ENCODE data around the gene TOR1AIP1. TPM values are rescaled to one million over a fixed set of nuclear protein-coding genes. Genes with fewer than 3 reads are reported as not detected.

TOR1AIP1 gene
- total RNA-seq, 2 experiments from 2014 or later: 39.4 to 42.3 TPM

DNA sequence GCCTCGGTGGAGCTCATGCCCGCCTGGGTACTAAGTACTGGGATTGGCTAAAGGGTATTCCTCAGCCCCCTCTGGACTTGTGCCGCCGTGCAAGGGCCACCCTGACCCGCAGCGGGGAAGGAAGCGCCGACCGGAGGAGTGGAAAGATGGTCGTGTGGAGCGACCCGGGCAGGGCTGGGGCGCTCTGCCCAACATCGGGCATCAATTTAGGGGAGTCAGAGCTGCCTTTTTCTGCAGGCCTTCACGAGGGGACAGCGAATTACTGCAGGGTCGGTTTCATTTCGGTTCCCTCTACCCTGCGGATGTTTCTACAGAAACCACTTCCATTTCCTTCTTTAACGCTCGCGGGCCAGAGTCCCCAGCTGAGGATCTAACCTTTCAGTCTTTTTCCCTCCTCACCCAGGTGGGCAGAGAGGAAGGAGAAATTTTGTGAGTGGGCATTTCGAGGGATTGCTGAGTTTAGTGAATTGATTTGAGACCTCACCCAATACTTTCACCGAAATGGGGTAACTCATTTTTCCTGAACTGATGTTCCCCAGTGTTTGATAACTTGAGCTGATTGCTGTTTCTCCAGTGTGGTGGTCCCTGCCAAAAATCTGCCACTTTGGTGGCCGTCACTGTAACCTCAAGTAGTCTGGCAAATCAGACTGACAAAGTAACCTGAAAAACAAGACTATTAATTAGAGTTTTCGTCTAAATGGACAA, 1.1 kb downstream of the TOR1AIP1 start:
- Mint-ChIP-seq H3K27me3 (ENCODE audit: low read depth) (no peaks in the 10 kb centered on the region), H3K9me3 (no peaks in the 10 kb centered on the region), H3K4me3 (peak overlapping the region; percentile 96), H3K27ac (peak overlapping the region; percentile 99), H3K4me1 (ENCODE audit: low read depth) (peaks cover 57% of the 10 kb centered on the region), H3K36me3 (ENCODE audit: low read depth) (peaks cover 13% of the 10 kb centered on the region)
- intact Hi-C loops (cut with micrococcal nuclease): loop anchor here (1.0 to 10.0 kb wide), 11 partner anchors 50 to 1212 kb away; partner anchors contain the start of genes AXDND1, FAM20B and LHX4
- DNase-seq: no peak
- CTCF ChIA-PET: interaction anchor here (0.6 to 1.6 kb wide), 5 partner anchors 15 to 95 kb away, joined by 3 to 9 read pairs (median 3); partner anchors contain the start of gene CEP350

- peak overlapping the region; percentile 96 for H3K4me3 Mint-ChIP-seq
- intact Hi-C loops (cut with micrococcal nuclease): loop anchor here (1.0 to 10.0 kb wide), 11 partner anchors 51 to 1211 kb away; partner anchors contain the start of genes AXDND1, FAM20B and LHX4
- H3K27me3 Mint-ChIP-seq (ENCODE audit: low read depth): no peaks in the 10 kb centered on the region
Observed at GRCh38 chr1:179883745-179884138, 1.7 kb downstream of the TOR1AIP1 start.

GRCh38 chr1:179888071-179888470, 6.0 kb downstream of the TOR1AIP1 start:
- H3K4me1 Mint-ChIP-seq (ENCODE audit: low read depth): peaks cover 36% of the 10 kb centered on the region
- no peak overlapping the region for H3K4me3 Mint-ChIP-seq
- no peak for DNase-seq
- CTCF ChIA-PET: interaction anchor here (0.6 kb wide), 1 partner anchor 758 kb away, joined by 4 read pairs; no protein-coding TSS in a partner anchor
- H3K36me3 Mint-ChIP-seq (ENCODE audit: low read depth): peaks cover 16% of the 10 kb centered on the region
- H3K27me3 Mint-ChIP-seq (ENCODE audit: low read depth): no peaks in the 10 kb centered on the region
- no peak overlapping the region for H3K27ac Mint-ChIP-seq
- intact Hi-C loops (cut with micrococcal nuclease): loop anchor here (10.0 kb wide), 1 partner anchor 1207 kb away; no protein-coding TSS in a partner anchor
- no peaks in the 10 kb centered on the region for H3K9me3 Mint-ChIP-seq

More at GRCh38 chr1:179883745-179884138, 1.7 kb downstream of the TOR1AIP1 start:
- Mint-ChIP-seq H3K4me1 (ENCODE audit: low read depth) (peaks cover 54% of the 10 kb centered on the region), H3K36me3 (ENCODE audit: low read depth) (peaks cover 13% of the 10 kb centered on the region), H3K27ac (peak overlapping the region; percentile 99), H3K9me3 (no peaks in the 10 kb centered on the region)
- CTCF ChIA-PET: interaction anchor here (0.9 to 1.6 kb wide), 2 partner anchors 16 to 20 kb away, joined by 3 to 5 read pairs; no protein-coding TSS in a partner anchor
- peak; percentile 89 for DNase-seq

DNA sequence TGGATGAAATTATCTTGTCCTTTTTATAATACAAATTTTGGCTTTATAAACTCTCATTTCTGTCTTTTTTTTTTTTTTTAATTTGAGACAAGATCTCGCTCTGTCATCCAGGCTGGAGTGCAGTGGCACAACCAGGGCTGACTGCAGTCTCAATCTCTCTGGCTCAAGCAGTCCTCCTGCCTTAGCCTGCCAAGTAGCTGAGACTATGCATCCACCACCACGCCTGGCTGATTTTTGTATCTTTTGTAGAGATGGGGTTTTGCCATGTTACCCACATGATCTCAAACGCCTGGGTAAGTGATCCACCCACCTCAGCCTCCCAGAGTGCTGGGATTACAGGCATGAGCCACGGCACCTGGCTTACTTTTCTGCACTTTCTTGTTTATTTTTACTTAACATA, 7.5 kb downstream of the TOR1AIP1 start:
- no peak overlapping the region for H3K27ac Mint-ChIP-seq
- H3K9me3 Mint-ChIP-seq: no peaks in the 10 kb centered on the region
- no peak overlapping the region for H3K4me3 Mint-ChIP-seq
- DNase-seq: no peak
- CTCF ChIA-PET: interaction anchor here (0.8 to 1.3 kb wide), 3 partner anchors 20 to 162 kb away, joined by 3 to 5 read pairs (median 5); no protein-coding TSS in a partner anchor
- no peaks in the 10 kb centered on the region for H3K27me3 Mint-ChIP-seq (ENCODE audit: low read depth)
- H3K36me3 Mint-ChIP-seq (ENCODE audit: low read depth): peaks cover 10% of the 10 kb centered on the region
- intact Hi-C loops (cut with micrococcal nuclease): loop anchor here (10.0 kb wide), 1 partner anchor 1205 kb away; no protein-coding TSS in a partner anchor
- H3K4me1 Mint-ChIP-seq (ENCODE audit: low read depth): peaks cover 29% of the 10 kb centered on the region

GRCh38 chr1:179910934-179911333, 28.8 kb downstream of the TOR1AIP1 start:
- no peak for DNase-seq
- H3K4me1 Mint-ChIP-seq (ENCODE audit: low read depth): no peaks in the 10 kb centered on the region
- no peak overlapping the region for H3K27ac Mint-ChIP-seq
- intact Hi-C loops (cut with micrococcal nuclease): no loop called here
- CTCF ChIA-PET: interaction anchor here (0.6 to 2.3 kb wide), 4 partner anchors 40 to 268 kb away, joined by 3 to 6 read pairs (median 3); no protein-coding TSS in a partner anchor
- no peak overlapping the region for H3K4me3 Mint-ChIP-seq
- no peaks in the 10 kb centered on the region for H3K27me3 Mint-ChIP-seq (ENCODE audit: low read depth)
- peaks cover 25% of the 10 kb centered on the region for H3K36me3 Mint-ChIP-seq (ENCODE audit: low read depth)
- no peaks in the 10 kb centered on the region for H3K9me3 Mint-ChIP-seq

GRCh38 chr1:179911812-179912211, 29.7 kb downstream of the TOR1AIP1 start:
- H3K27ac Mint-ChIP-seq: no peak overlapping the region
- H3K36me3 Mint-ChIP-seq (ENCODE audit: low read depth): peaks cover 25% of the 10 kb centered on the region
- H3K9me3 Mint-ChIP-seq: no peaks in the 10 kb centered on the region
- intact Hi-C loops (cut with micrococcal nuclease): no loop called here
- CTCF ChIA-PET: interaction anchor here (0.6 to 2.3 kb wide), 5 partner anchors 40 to 272 kb away, joined by 3 to 6 read pairs (median 3); no protein-coding TSS in a partner anchor
- H3K4me1 Mint-ChIP-seq (ENCODE audit: low read depth): no peaks in the 10 kb centered on the region
- no peak for DNase-seq
- no peak overlapping the region for H3K4me3 Mint-ChIP-seq
- H3K27me3 Mint-ChIP-seq (ENCODE audit: low read depth): no peaks in the 10 kb centered on the region

DNA sequence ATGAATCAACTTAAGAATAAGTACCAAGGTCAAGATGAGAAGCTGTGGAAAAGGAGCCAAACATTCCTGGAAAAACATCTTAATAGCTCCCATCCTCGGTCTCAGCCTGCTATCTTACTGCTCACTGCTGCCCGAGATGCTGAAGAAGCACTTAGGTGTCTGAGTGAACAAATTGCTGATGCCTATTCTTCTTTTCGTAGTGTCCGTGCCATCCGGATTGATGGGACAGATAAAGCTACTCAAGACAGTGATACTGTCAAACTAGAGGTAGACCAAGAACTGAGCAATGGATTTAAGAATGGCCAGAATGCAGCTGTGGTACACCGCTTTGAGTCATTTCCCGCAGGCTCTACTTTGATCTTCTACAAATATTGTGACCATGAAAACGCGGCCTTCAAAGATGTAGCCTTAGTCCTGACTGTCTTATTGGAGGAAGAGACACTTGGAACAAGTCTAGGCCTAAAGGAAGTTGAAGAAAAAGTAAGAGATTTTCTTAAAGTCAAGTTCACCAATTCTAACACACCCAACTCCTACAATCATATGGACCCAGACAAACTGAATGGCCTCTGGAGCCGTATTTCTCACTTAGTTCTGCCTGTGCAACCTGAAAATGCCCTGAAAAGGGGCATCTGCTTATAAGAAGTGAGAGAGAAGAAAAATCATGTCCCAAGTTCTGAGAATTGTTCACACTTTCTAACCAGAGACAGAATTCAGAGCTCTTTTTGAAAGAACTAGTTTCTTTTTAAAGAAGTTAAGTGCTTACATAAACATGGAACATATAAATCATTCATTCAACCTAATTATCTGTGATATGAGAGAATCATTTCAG, 35.7 kb downstream of the TOR1AIP1 start:
- H3K4me1 Mint-ChIP-seq (ENCODE audit: low read depth): peaks cover 14% of the 10 kb centered on the region
- DNase-seq: no peak
- H3K36me3 Mint-ChIP-seq (ENCODE audit: low read depth): peaks cover 29% of the 10 kb centered on the region
- intact Hi-C loops (cut with micrococcal nuclease): no loop called here
- H3K9me3 Mint-ChIP-seq: no peaks in the 10 kb centered on the region
- CTCF ChIA-PET: interaction anchor here (0.9 kb wide), 1 partner anchor 104 kb away, joined by 3 read pairs; no protein-coding TSS in a partner anchor
- peak overlapping the region; percentile 2 for H3K27ac Mint-ChIP-seq
- H3K27me3 Mint-ChIP-seq (ENCODE audit: low read depth): no peaks in the 10 kb centered on the region
- no peak overlapping the region for H3K4me3 Mint-ChIP-seq

GRCh38 chr1:179921472-179921871, 39.4 kb downstream of the TOR1AIP1 start:
- H3K27ac Mint-ChIP-seq: no peak overlapping the region
- H3K27me3 Mint-ChIP-seq (ENCODE audit: low read depth): no peaks in the 10 kb centered on the region
- CTCF ChIA-PET: no interaction called here

DNA sequence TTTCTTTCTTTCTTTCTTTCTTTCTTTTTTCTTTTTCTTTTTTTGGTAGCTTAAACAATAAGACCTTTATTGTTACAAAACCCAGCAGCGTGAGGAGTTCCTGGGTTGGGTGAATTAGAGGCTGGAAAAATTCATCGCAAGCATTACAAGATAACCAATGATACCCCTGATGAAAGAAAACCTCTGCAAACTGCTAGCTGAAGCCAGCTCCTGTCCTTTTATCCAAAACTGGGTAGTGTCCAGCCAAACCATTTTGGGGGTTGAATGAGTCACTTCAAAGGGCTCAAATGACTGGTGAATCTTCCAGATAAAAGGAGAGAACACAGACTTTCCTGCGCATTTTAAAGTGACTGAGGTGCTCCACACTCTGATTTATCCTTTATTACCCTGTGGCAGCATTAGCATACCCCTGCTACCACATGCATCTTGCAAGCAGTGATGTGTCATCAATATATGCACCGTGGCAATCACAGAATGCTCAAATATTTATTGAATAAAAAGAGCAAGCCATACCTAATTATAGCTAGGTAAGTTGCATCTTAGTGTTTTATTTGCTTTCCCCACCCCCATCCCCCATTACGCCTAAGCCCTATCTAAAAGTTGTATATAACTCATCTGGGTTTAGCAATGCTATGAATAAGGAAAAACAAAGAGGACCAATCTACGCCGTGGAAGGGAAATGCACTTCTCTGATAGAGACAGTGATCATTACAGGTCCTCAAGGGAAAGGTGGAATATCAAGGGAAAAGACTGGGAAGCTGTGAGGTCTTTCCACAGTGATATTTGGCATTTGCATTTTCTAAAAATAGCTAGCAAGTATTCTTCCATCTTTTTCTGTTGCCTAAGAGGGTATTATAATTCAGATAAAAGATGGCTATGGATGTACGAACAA, 40.1 kb downstream of the TOR1AIP1 start:
- H3K4me3 Mint-ChIP-seq: no peak overlapping the region
- peaks cover 19% of the 10 kb centered on the region for H3K36me3 Mint-ChIP-seq (ENCODE audit: low read depth)
- H3K9me3 Mint-ChIP-seq: no peaks in the 10 kb centered on the region
- H3K4me1 Mint-ChIP-seq (ENCODE audit: low read depth): peaks cover 14% of the 10 kb centered on the region
- no peak for DNase-seq
- intact Hi-C loops (cut with micrococcal nuclease): no loop called here
- no peaks in the 10 kb centered on the region for H3K27me3 Mint-ChIP-seq (ENCODE audit: low read depth)
- no peak overlapping the region for H3K27ac Mint-ChIP-seq
- CTCF ChIA-PET: interaction anchor here (0.7 kb wide), 1 partner anchor 13 kb away, joined by 3 read pairs; no protein-coding TSS in a partner anchor

More at GRCh38 chr1:179921472-179921871, 39.4 kb downstream of the TOR1AIP1 start:
- Mint-ChIP-seq H3K9me3 (no peaks in the 10 kb centered on the region), H3K36me3 (ENCODE audit: low read depth) (peaks cover 20% of the 10 kb centered on the region), H3K4me1 (ENCODE audit: low read depth) (peaks cover 14% of the 10 kb centered on the region), H3K4me3 (no peak overlapping the region)
- DNase-seq: no peak
- intact Hi-C loops (cut with micrococcal nuclease): no loop called here

- CTCF ChIA-PET: no interaction called here
- intact Hi-C loops (cut with micrococcal nuclease): no loop called here
- H3K9me3 Mint-ChIP-seq: no peaks in the 10 kb centered on the region
- peaks cover 6% of the 10 kb centered on the region for H3K4me1 Mint-ChIP-seq (ENCODE audit: low read depth)
- DNase-seq: no peak
- H3K4me3 Mint-ChIP-seq: no peak overlapping the region
- H3K36me3 Mint-ChIP-seq (ENCODE audit: low read depth): peaks cover 12% of the 10 kb centered on the region
- H3K27me3 Mint-ChIP-seq (ENCODE audit: low read depth): no peaks in the 10 kb centered on the region
- H3K27ac Mint-ChIP-seq: no peak overlapping the region
Observed at GRCh38 chr1:179923029-179923428, 40.9 kb downstream of the TOR1AIP1 start.

GRCh38 chr1:179924268-179924667, 42.2 kb downstream of the TOR1AIP1 start:
- Mint-ChIP-seq H3K4me1 (ENCODE audit: low read depth) (no peaks in the 10 kb centered on the region), H3K9me3 (no peaks in the 10 kb centered on the region), H3K27me3 (ENCODE audit: low read depth) (no peaks in the 10 kb centered on the region), H3K27ac (no peak overlapping the region), H3K4me3 (no peak overlapping the region), H3K36me3 (ENCODE audit: low read depth) (peaks cover 6% of the 10 kb centered on the region)
- CTCF ChIA-PET: interaction anchor here (0.6 kb wide), 1 partner anchor 153 kb away, joined by 4 read pairs; no protein-coding TSS in a partner anchor
- DNase-seq: no peak
- intact Hi-C loops (cut with micrococcal nuclease): no loop called here
